ENCODE measurements around the gene DPYD.

DPYD gene

DNA sequence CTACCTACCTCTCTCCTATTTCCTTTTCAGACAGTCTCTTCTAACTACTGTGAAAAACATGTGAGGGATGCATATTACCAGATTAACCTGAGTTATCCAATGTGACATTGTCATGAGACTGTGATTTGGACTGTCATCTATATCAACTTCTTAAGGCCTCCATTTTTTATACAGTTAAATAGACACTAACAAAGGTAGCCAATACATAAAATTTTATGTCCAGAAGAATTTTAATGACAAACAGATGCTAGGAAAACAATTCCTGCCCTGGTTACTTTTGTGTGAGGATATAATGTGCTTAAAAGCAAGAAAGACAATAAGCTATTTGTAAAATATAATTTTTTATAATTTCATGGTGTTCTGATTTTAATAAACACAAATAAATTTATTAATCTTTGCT lies 136.2 kb downstream of the DPYD start:
- no peak for FAIRE-seq
- DNase-seq (ENCODE audit: insufficient read length, low spot score), result no peak
- no peak for TF ChIP-seq SPI1 (IDR thresholded peaks at IDR 0.05; ENCODE audit: low read depth, low read length)
- no peak for TF ChIP-seq TAF1 (IDR thresholded peaks at IDR 0.05; ENCODE audit: low read depth, low read length)
- TF ChIP-seq POLR2A (IDR thresholded peaks at IDR 0.05; ENCODE audit: low read depth, low read length), result no peak
- no peak for TF ChIP-seq PAX5 (IDR thresholded peaks at IDR 0.05; ENCODE audit: insufficient read depth, low read length, severe bottlenecking)
- no peak for TF ChIP-seq POLR2AphosphoS5 (IDR thresholded peaks at IDR 0.05; ENCODE audit: low read depth, low read length)
- no peak for TF ChIP-seq POU2F2 (IDR thresholded peaks at IDR 0.05; ENCODE audit: low read depth, low read length)

- FAIRE-seq (no peak), DNase-seq (ENCODE audit: insufficient read length, low spot score) (no peak)
- no peak for TF ChIP-seq POLR2AphosphoS5 (IDR thresholded peaks at IDR 0.05; ENCODE audit: low read depth, low read length)
- no peak for TF ChIP-seq POLR2A (IDR thresholded peaks at IDR 0.05; ENCODE audit: low read depth, low read length)
- no peak for TF ChIP-seq TAF1 (IDR thresholded peaks at IDR 0.05; ENCODE audit: low read depth, low read length)
- TF ChIP-seq PAX5 (IDR thresholded peaks at IDR 0.05; ENCODE audit: insufficient read depth, low read length, severe bottlenecking), result no peak
- no peak for TF ChIP-seq POU2F2 (IDR thresholded peaks at IDR 0.05; ENCODE audit: low read depth, low read length)
- no peak for TF ChIP-seq SPI1 (IDR thresholded peaks at IDR 0.05; ENCODE audit: low read depth, low read length)
Observed at GRCh38 chr1:97783751-97784150, 137.1 kb downstream of the DPYD start.

- DNase-seq (ENCODE audit: insufficient read length, low spot score) (no peak), FAIRE-seq (no peak)
- no peak for TF ChIP-seq POLR2A (IDR thresholded peaks at IDR 0.05; ENCODE audit: low read depth, low read length)
- no peak for TF ChIP-seq POLR2AphosphoS5 (IDR thresholded peaks at IDR 0.05; ENCODE audit: low read depth, low read length)
- TF ChIP-seq SPI1 (IDR thresholded peaks at IDR 0.05; ENCODE audit: low read depth, low read length), result no peak
- TF ChIP-seq PAX5 (IDR thresholded peaks at IDR 0.05; ENCODE audit: insufficient read depth, low read length, severe bottlenecking), result no peak
- TF ChIP-seq POU2F2 (IDR thresholded peaks at IDR 0.05; ENCODE audit: low read depth, low read length), result no peak
- TF ChIP-seq TAF1 (IDR thresholded peaks at IDR 0.05; ENCODE audit: low read depth, low read length), result no peak
Observed at GRCh38 chr1:97781762-97782337, 139.0 kb downstream of the DPYD start.

GRCh38 chr1:97780884-97781283 lies 139.9 kb downstream of the DPYD start:
- no peak for DNase-seq (ENCODE audit: insufficient read length, low spot score)
- TF ChIP-seq POU2F2 (IDR thresholded peaks at IDR 0.05; ENCODE audit: low read depth, low read length) (no peak), PAX5 (IDR thresholded peaks at IDR 0.05; ENCODE audit: insufficient read depth, low read length, severe bottlenecking) (no peak), POLR2AphosphoS5 (IDR thresholded peaks at IDR 0.05; ENCODE audit: low read depth, low read length) (no peak), SPI1 (IDR thresholded peaks at IDR 0.05; ENCODE audit: low read depth, low read length) (no peak), TAF1 (IDR thresholded peaks at IDR 0.05; ENCODE audit: low read depth, low read length) (no peak), POLR2A (IDR thresholded peaks at IDR 0.05; ENCODE audit: low read depth, low read length) (no peak)
- no peak for FAIRE-seq

- FAIRE-seq (no peak), DNase-seq (ENCODE audit: insufficient read length, low spot score) (no peak)
- TF ChIP-seq POLR2A (IDR thresholded peaks at IDR 0.05; ENCODE audit: low read depth, low read length), result no peak
- no peak for TF ChIP-seq POU2F2 (IDR thresholded peaks at IDR 0.05; ENCODE audit: low read depth, low read length)
- TF ChIP-seq POLR2AphosphoS5 (IDR thresholded peaks at IDR 0.05; ENCODE audit: low read depth, low read length), result no peak
- no peak for TF ChIP-seq PAX5 (IDR thresholded peaks at IDR 0.05; ENCODE audit: insufficient read depth, low read length, severe bottlenecking)
- TF ChIP-seq SPI1 (IDR thresholded peaks at IDR 0.05; ENCODE audit: low read depth, low read length), result no peak
- no peak for TF ChIP-seq TAF1 (IDR thresholded peaks at IDR 0.05; ENCODE audit: low read depth, low read length)
Observed at GRCh38 chr1:97778718-97779117, 142.1 kb downstream of the DPYD start.

GRCh38 chr1:97770376-97770775 lies 150.5 kb downstream of the DPYD start:
- no peak for FAIRE-seq
- TF ChIP-seq POU2F2 (IDR thresholded peaks at IDR 0.05; ENCODE audit: low read depth, low read length) (no peak), SPI1 (IDR thresholded peaks at IDR 0.05; ENCODE audit: low read depth, low read length) (no peak), POLR2AphosphoS5 (IDR thresholded peaks at IDR 0.05; ENCODE audit: low read depth, low read length) (no peak), POLR2A (IDR thresholded peaks at IDR 0.05; ENCODE audit: low read depth, low read length) (no peak), PAX5 (IDR thresholded peaks at IDR 0.05; ENCODE audit: insufficient read depth, low read length, severe bottlenecking) (no peak), TAF1 (IDR thresholded peaks at IDR 0.05; ENCODE audit: low read depth, low read length) (no peak)
- no peak for DNase-seq (ENCODE audit: insufficient read length, low spot score)

GRCh38 chr1:97767381-97767780 lies 153.5 kb downstream of the DPYD start:
- FAIRE-seq, result no peak
- no peak for TF ChIP-seq PAX5 (IDR thresholded peaks at IDR 0.05; ENCODE audit: insufficient read depth, low read length, severe bottlenecking)
- no peak for DNase-seq (ENCODE audit: insufficient read length, low spot score)

GRCh38 chr1:97764991-97765390 lies 155.8 kb downstream of the DPYD start:
- FAIRE-seq, result no peak
- no peak for DNase-seq (ENCODE audit: insufficient read length, low spot score)
- no peak for TF ChIP-seq POLR2A (IDR thresholded peaks at IDR 0.05; ENCODE audit: low read depth, low read length)
- TF ChIP-seq POU2F2 (IDR thresholded peaks at IDR 0.05; ENCODE audit: low read depth, low read length), result no peak
- TF ChIP-seq TAF1 (IDR thresholded peaks at IDR 0.05; ENCODE audit: low read depth, low read length), result no peak
- no peak for TF ChIP-seq SPI1 (IDR thresholded peaks at IDR 0.05; ENCODE audit: low read depth, low read length)

GRCh38 chr1:97761637-97762036 lies 159.2 kb downstream of the DPYD start:
- DNase-seq (ENCODE audit: insufficient read length, low spot score) (no peak), FAIRE-seq (no peak)
- TF ChIP-seq POU2F2 (IDR thresholded peaks at IDR 0.05; ENCODE audit: low read depth, low read length) (no peak), PAX5 (IDR thresholded peaks at IDR 0.05; ENCODE audit: insufficient read depth, low read length, severe bottlenecking) (no peak), POLR2A (IDR thresholded peaks at IDR 0.05; ENCODE audit: low read depth, low read length) (no peak), POLR2AphosphoS5 (IDR thresholded peaks at IDR 0.05; ENCODE audit: low read depth, low read length) (no peak), TAF1 (IDR thresholded peaks at IDR 0.05; ENCODE audit: low read depth, low read length) (no peak), SPI1 (IDR thresholded peaks at IDR 0.05; ENCODE audit: low read depth, low read length) (no peak)

- no peak for FAIRE-seq
- TF ChIP-seq TAF1 (IDR thresholded peaks at IDR 0.05; ENCODE audit: low read depth, low read length) (no peak), POLR2A (IDR thresholded peaks at IDR 0.05; ENCODE audit: low read depth, low read length) (no peak), PAX5 (IDR thresholded peaks at IDR 0.05; ENCODE audit: insufficient read depth, low read length, severe bottlenecking) (no peak), SPI1 (IDR thresholded peaks at IDR 0.05; ENCODE audit: low read depth, low read length) (no peak), POLR2AphosphoS5 (IDR thresholded peaks at IDR 0.05; ENCODE audit: low read depth, low read length) (no peak), POU2F2 (IDR thresholded peaks at IDR 0.05; ENCODE audit: low read depth, low read length) (no peak)
- DNase-seq (ENCODE audit: insufficient read length, low spot score), result no peak
Observed at GRCh38 chr1:97759078-97759477, 161.8 kb downstream of the DPYD start.
